CD4-positive, alpha-beta T cell treated with Interleukin-15 for 1 hour (primary cell): ENCODE measurements around the gene NDST3.

Experiments used
- DNase-seq: peaks from one replicate; pipeline ENCODE4 v3.0.0-alpha.2; 2020

The NDST3 gene

GRCh38 chr4:118082182-118082581 lies 47.9 kb downstream of the NDST3 start:
- no peak for DNase-seq

- DNase-seq, result no peak
Observed at GRCh38 chr4:118085700-118086099, 51.4 kb downstream of the NDST3 start.

GRCh38 chr4:118086344-118086743 lies 52.1 kb downstream of the NDST3 start:
- no peak for DNase-seq

- DNase-seq, result no peak
Observed at GRCh38 chr4:118087366-118087765, 53.1 kb downstream of the NDST3 start.

- no peak for DNase-seq
Observed at GRCh38 chr4:118099106-118099505, 64.8 kb downstream of the NDST3 start.

GRCh38 chr4:118102195-118102594 lies 67.9 kb downstream of the NDST3 start:
- no peak for DNase-seq

- no peak for DNase-seq
Observed at GRCh38 chr4:118112117-118113046, 78.1 kb downstream of the NDST3 start.

- no peak for DNase-seq
Observed at GRCh38 chr4:118113220-118113619, 78.9 kb downstream of the NDST3 start.

- DNase-seq, result no peak
Observed at GRCh38 chr4:118114720-118115119, 80.4 kb downstream of the NDST3 start.

- no peak for DNase-seq
Observed at GRCh38 chr4:118120120-118120760, 86.0 kb downstream of the NDST3 start.

GRCh38 chr4:118124997-118125396 lies 90.7 kb downstream of the NDST3 start:
- no peak for DNase-seq

GRCh38 chr4:118139241-118139640 lies 105.0 kb downstream of the NDST3 start:
- DNase-seq, result no peak

GRCh38 chr4:118141240-118141639 lies 107.0 kb downstream of the NDST3 start:
- no peak for DNase-seq

GRCh38 chr4:118154649-118155048 lies 120.4 kb downstream of the NDST3 start:
- DNase-seq, result no peak

GRCh38 chr4:118155516-118155915 lies 121.2 kb downstream of the NDST3 start:
- no peak for DNase-seq

- DNase-seq, result no peak
Observed at GRCh38 chr4:118158763-118159375, 124.6 kb downstream of the NDST3 start.

- no peak for DNase-seq
Observed at GRCh38 chr4:118167306-118167705, 133.0 kb downstream of the NDST3 start.

- DNase-seq, result no peak
Observed at GRCh38 chr4:118171381-118171780, 137.1 kb downstream of the NDST3 start.

GRCh38 chr4:118173126-118173525 lies 138.8 kb downstream of the NDST3 start:
- no peak for DNase-seq

GRCh38 chr4:118173956-118174725 lies 139.9 kb downstream of the NDST3 start:
- DNase-seq, result no peak

GRCh38 chr4:118175506-118175905 lies 141.2 kb downstream of the NDST3 start:
- DNase-seq, result no peak

- DNase-seq, result no peak
Observed at GRCh38 chr4:118177126-118177525, 142.8 kb downstream of the NDST3 start.

- no peak for DNase-seq
Observed at GRCh38 chr4:118180776-118181175, 146.5 kb downstream of the NDST3 start.
